Hair follicle dermal papilla cell (primary cell): ENCODE results near the gene PLD2. TPM values are rescaled to one million over a fixed set of nuclear protein-coding genes. Genes with fewer than 3 reads are reported as not detected.

Experiments
- total RNA-seq: library from RNA; depleted of rRNA; stranded (reverse); fragments of >200 nt; gene quantifications from 2 replicates; pipeline ENCODE4 v1.2.3, GENCODE V29; 2012

PLD2 gene
- total RNA-seq: 24.3 and 30.6 TPM in 2 replicates

DNA sequence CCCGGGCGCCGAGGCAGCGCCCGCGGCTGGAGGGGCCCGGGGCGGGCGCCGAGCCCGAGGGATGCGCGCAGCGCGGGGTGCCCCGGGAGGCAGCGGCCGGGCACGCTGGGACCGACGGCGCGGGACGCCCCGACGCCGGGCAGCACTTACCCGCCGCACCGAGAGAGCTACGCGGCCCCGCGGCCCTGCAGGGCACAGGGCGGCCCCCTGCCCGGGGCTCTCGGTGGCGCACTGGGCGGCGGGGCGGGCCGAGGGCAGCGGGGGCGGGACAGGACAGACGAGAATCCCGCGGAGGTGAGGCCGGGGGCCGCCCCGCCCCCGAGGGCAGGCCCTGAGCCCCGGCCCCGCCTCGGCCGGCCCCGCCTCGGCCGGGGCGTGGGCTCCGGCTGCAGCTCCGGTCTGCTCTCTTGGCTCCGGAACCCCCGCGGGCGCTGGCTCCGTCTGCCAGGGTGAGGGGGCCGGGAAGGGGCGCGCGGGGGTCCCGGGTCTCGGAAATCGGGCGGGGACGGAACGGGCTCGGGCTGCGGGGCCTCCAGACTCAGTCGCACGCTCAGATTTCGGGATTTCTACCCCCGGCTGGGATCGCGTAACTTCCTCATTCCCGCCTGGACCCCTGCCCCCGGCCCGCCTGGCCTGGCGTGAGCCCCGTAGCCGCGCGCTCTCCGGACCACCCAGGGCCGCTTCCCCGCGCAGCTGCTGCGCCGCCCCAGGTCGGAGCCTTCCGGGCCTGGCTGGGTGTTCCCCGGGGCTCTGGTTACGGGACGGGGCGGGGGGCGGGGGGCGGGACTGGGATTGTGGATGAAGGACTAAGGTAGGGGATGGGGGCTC lies at the start of gene PLD2:
Gene PLD2, plus strand, starts transcription at position 376 of the 828 bp plus-strand sequence. CDS start 621 bp downstream, outside the sequence.

GRCh38 chr17:4771519-4772234 lies 35.3 kb upstream of the PLD2 start, which contains the start of gene TM4SF5:
Gene TM4SF5, plus strand, starts transcription at chr17:4771886. Its CDS starts 37 bp downstream, at chr17:4771923.

GRCh38 chr17:4786106-4786511 lies 20.8 kb upstream of the PLD2 start, which contains the start of gene VMO1:
Gene VMO1, minus strand, starts transcription at chr17:4786364. Its CDS starts 12 bp downstream, at chr17:4786352.

DNA sequence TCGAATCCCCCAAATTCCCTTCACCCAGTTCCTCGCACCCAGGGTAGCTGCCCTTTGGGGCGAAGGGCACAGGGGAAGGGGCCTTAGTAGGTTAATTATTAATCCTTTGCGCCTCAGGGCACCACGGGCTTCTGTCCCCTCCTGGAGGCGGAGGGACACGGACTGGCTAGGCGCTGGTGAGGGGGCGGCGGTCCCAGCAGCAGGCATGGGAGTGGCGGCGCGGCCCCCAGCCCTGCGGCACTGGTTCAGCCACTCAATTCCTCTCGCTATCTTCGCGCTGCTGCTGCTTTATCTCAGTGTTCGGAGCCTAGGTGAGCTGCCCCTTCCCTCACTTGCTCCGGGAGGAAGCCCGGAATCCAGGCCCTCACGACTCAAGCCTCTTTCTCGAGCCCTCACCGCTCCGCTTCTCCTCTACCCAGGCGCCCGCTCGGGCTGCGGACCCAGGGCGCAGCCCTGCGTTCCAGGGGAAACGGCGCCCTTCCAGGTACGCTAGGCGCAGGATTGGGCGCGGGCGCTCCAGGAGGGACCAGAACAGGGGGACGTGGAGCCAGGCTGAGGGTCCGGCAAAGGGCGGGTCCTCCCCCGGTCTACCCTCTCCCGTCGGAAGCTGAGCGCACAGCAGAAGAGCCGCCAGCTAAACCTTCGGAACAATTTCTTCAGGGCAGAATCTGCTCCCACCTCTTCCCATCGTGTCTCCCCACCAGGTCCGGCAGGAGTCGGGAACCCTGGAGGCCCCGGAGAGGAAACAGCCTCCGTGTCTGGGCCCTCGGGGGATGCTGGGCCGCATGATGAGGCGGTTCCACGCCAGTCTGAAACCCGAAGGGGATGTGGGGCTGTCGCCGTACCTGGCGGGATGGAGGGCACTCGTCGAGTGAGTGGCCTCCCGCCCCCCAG lies 17.9 kb upstream of the PLD2 start, which contains the start of gene GLTPD2:
Gene GLTPD2, plus strand, starts transcription at position 158 of the 894 bp plus-strand sequence. Its CDS starts 48 bp downstream, at position 206.

GRCh38 chr17:4802228-4802627 lies 4.7 kb upstream of the PLD2 start, which contains the start of gene C17orf114:
Gene C17orf114, minus strand, starts transcription at chr17:4802328.

DNA sequence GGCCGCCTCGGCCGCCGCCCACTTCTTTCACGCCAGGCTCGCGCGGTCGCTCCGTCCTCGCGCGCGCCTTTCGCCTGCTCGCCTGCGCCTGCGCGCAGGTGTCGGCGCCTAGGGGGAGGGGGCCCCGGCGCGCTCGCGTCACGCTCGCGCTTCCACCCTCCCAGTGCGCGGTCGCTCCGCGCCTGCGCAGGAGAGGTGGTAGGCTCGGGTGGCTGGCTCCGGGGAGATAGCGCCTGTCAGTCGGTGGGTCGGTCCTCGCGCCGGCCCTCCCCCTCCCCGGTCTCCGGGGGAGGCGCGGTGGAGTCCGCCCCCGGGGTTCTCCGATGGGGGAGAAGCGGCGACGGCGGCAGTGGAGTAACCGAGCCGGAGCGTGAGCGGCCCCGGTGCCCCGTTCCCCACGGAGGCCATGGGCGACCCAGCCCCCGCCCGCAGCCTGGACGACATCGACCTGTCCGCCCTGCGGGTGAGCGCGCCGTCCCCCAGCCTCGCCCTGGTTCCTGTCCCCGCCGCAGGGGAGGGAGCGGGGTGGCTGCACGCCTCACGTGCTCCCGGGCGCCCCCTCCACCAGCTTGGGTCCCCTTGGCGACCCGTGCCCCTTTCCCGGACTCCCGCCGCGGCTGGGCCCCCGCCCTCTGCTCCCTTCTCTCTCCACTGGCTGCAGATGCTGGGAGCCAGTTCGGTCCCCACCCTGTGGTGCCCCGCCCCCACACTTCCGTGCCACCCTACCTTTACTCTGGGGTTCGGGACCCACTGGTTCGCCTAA lies 26.4 kb downstream of the PLD2 start, which contains the start of gene MINK1:
Gene MINK1, plus strand, starts transcription at position 163 of the 763 bp plus-strand sequence. Its CDS starts 244 bp downstream, at position 407.

Other genes with a start within 250 kb of the PLD2 start
- not detected in 2 replicates for gene GGT6, start 246.6 kb upstream of the PLD2 start, total RNA-seq
- not detected in 2 replicates for gene SMTNL2, start 222.6 kb upstream of the PLD2 start, total RNA-seq
- not detected in 2 replicates for gene ALOX15, start 165.5 kb upstream of the PLD2 start, total RNA-seq
- gene PELP1, start 103.0 kb upstream of the PLD2 start, total RNA-seq: 25.0 and 31.2 TPM in 2 replicates
- gene ARRB2, start 96.5 kb upstream of the PLD2 start, total RNA-seq: 7.0 and 9.2 TPM in 2 replicates
- gene MED11, start 75.7 kb upstream of the PLD2 start, total RNA-seq: 10.5 and 12.4 TPM in 2 replicates
- gene ZMYND15, start 67.3 kb upstream of the PLD2 start, total RNA-seq: not detected in 2 replicates
- gene CXCL16, start 67.2 kb upstream of the PLD2 start, total RNA-seq: 0.97 and 1.1 TPM in 2 replicates
- gene TM4SF5, start 35.3 kb upstream of the PLD2 start, total RNA-seq: not detected in 2 replicates
- gene VMO1, start 20.8 kb upstream of the PLD2 start, total RNA-seq: 0.16 TPM in 1 of 2 replicates, not detected in the other
- not detected in 2 replicates for gene GLTPD2, start 18.2 kb upstream of the PLD2 start, total RNA-seq
- gene PSMB6, start 11.0 kb upstream of the PLD2 start, total RNA-seq: 82.6 and 119 TPM in 2 replicates
- 44.8 and 45.9 TPM in 2 replicates for gene MINK1, start 26.2 kb downstream of the PLD2 start, total RNA-seq
- gene C17orf107, start 92.4 kb downstream of the PLD2 start, total RNA-seq: 4.4 and 5.8 TPM in 2 replicates
- gene CHRNE, start 95.9 kb downstream of the PLD2 start, total RNA-seq: 4.7 and 5.8 TPM in 2 replicates
- not detected in 2 replicates for gene GP1BA, start 125.1 kb downstream of the PLD2 start, total RNA-seq
- gene SLC25A11, start 132.9 kb downstream of the PLD2 start, total RNA-seq: 42.9 and 49.8 TPM in 2 replicates
- 18.1 and 20.1 TPM in 2 replicates for gene RNF167, start 133.1 kb downstream of the PLD2 start, total RNA-seq
- gene PFN1, start 141.4 kb downstream of the PLD2 start, total RNA-seq: 321 and 412 TPM in 2 replicates
- gene ENO3, start 144.0 kb downstream of the PLD2 start, total RNA-seq: 0.81 and 3.6 TPM in 2 replicates
- gene SPAG7, start 160.7 kb downstream of the PLD2 start, total RNA-seq: 23.6 and 30.2 TPM in 2 replicates
- gene CAMTA2, start 180.5 kb downstream of the PLD2 start, total RNA-seq: 12.3 and 17.7 TPM in 2 replicates
- gene INCA1, start 190.4 kb downstream of the PLD2 start, total RNA-seq: 0.32 and 0.85 TPM in 2 replicates
- gene KIF1C, start 190.8 kb downstream of the PLD2 start, total RNA-seq: 62.3 and 82.3 TPM in 2 replicates
- gene SLC52A1, start 228.3 kb downstream of the PLD2 start, total RNA-seq: 0.32 and 0.36 TPM in 2 replicates